Measurements from ENCODE around the gene PRSS56. TPM values are rescaled to one million over a fixed set of nuclear protein-coding genes. Genes with fewer than 3 reads are reported as not detected.

Gene PRSS56
- total and polyA plus RNA-seq, 2 of the 13 experiments (the other 11 are each of a cell fraction or from before 2014, with no cell fraction given) = not detected

GRCh38 chr2:232550354-232551249 lies 30.4 kb downstream of the PRSS56 start, which contains the start of the genes EIF4E2 and TIGD1 (continued):
- TF ChIP-seq ZNF770 (CRISPR knock-in tag; IDR thresholded peaks at IDR 0.05) = peak; percentile 77; the same call in 1 of the 2 replicates
- peak; percentile 99 for TF ChIP-seq SMAD3 (CRISPR knock-in tag; IDR thresholded peaks at IDR 0.05)
- peak; percentile 99 for TF ChIP-seq MYPOP (CRISPR knock-in tag; IDR thresholded peaks at IDR 0.05)
- peak; percentile 99 for TF ChIP-seq ZNF430 (CRISPR knock-in tag; IDR thresholded peaks at IDR 0.05)
- TF ChIP-seq ZSCAN9 (CRISPR knock-in tag; IDR thresholded peaks at IDR 0.05; ENCODE audit: borderline replicate concordance) = peak; percentile 99
- TF ChIP-seq FOXK2 (IDR thresholded peaks at IDR 0.05) = peak; percentile 63; the same call in 1 of the 2 replicates
- peak; percentile 90; the same call in 1 of the 2 replicates for TF ChIP-seq ZNF280D (CRISPR knock-in tag; IDR thresholded peaks at IDR 0.05)
- peak; percentile 99 for TF ChIP-seq ZNF232 (CRISPR knock-in tag; IDR thresholded peaks at IDR 0.05; ENCODE audit: borderline replicate concordance)
- peak; percentile 76; the same call in 1 of the 2 replicates for TF ChIP-seq PREB (CRISPR knock-in tag; IDR thresholded peaks at IDR 0.05)
- TF ChIP-seq MNT (IDR thresholded peaks at IDR 0.05) = peak; percentile 69
- TF ChIP-seq ZNF740 (CRISPR knock-in tag; IDR thresholded peaks at IDR 0.05) = peak; percentile 30
- no peak for TF ChIP-seq CEBPZ (IDR thresholded peaks at IDR 0.05; ENCODE audit: low read length)
- TF ChIP-seq ZNF547 (CRISPR knock-in tag; IDR thresholded peaks at IDR 0.05) = peak; percentile 100

All from HepG2 (cell line).